Activated gamma-delta T cell treated with anti-CD3 and anti-CD28 coated beads, Interleukin-2, amount 50 U/mL, for 16 hours (primary cell): ENCODE measurements around the gene PROZ.
A peak's percentile ranks its signal among the peaks of the same experiment; 100 is the strongest.
"Not testable (repeated sequence)": the region's sequence is repeated elsewhere in the genome, so short reads cannot be mapped to it uniquely, and the experiment has no call there.

Experiments
- DNase-seq: peaks from one replicate; pipeline ENCODE4 v3.0.0-alpha.2; 2020; ENCODE audit warnings: low read depth

The PROZ gene

GRCh38 chr13:113157206-113157928, 1.1 kb upstream of the PROZ start:
- DNase-seq, result no peak

- no peak for DNase-seq
Measured at GRCh38 chr13:113158946-113159345, 498 bp downstream of the PROZ start.

GRCh38 chr13:113159701-113160100, 1.3 kb downstream of the PROZ start:
- no peak for DNase-seq

GRCh38 chr13:113160983-113161382, 2.5 kb downstream of the PROZ start:
- DNase-seq, result no peak

GRCh38 chr13:113161433-113161832, 3.0 kb downstream of the PROZ start:
- no peak for DNase-seq

- DNase-seq, result not testable (repeated sequence)
Measured at GRCh38 chr13:113161975-113162374, 3.5 kb downstream of the PROZ start.

- no peak for DNase-seq
Measured at GRCh38 chr13:113162783-113163685, 4.6 kb downstream of the PROZ start.

GRCh38 chr13:113164492-113164891, 6.0 kb downstream of the PROZ start:
- no peak for DNase-seq

- DNase-seq, result no peak
Measured at GRCh38 chr13:113166266-113166665, 7.8 kb downstream of the PROZ start.

- no peak for DNase-seq
Measured at GRCh38 chr13:113166681-113167080, 8.2 kb downstream of the PROZ start.

- no peak for DNase-seq
Measured at GRCh38 chr13:113167155-113167554, 8.7 kb downstream of the PROZ start.

GRCh38 chr13:113167575-113167974, 9.1 kb downstream of the PROZ start:
- DNase-seq, result no peak

- no peak for DNase-seq
Measured at GRCh38 chr13:113168211-113168610, 9.8 kb downstream of the PROZ start.

- no peak for DNase-seq
Measured at GRCh38 chr13:113169277-113170272, 11.1 kb downstream of the PROZ start.

GRCh38 chr13:113170511-113170910, 12.1 kb downstream of the PROZ start:
- no peak for DNase-seq

GRCh38 chr13:113171250-113172125, 13.0 kb downstream of the PROZ start:
- DNase-seq, result no peak

GRCh38 chr13:113172419-113172926, 14.0 kb downstream of the PROZ start:
- no peak for DNase-seq

GRCh38 chr13:113176280-113176679, 17.8 kb downstream of the PROZ start:
- peak; percentile 56 for DNase-seq

GRCh38 chr13:113176822-113177221, 18.4 kb downstream of the PROZ start:
- no peak for DNase-seq

- DNase-seq, result no peak
Measured at GRCh38 chr13:113178070-113178895, 19.8 kb downstream of the PROZ start.
